Osteoblast (primary cell): Measurements from ENCODE around the gene SPC24. TPM values are rescaled to one million over a fixed set of nuclear protein-coding genes. Genes with fewer than 3 reads are reported as not detected.
A peak's percentile ranks its signal among the peaks of the same experiment; 100 is the strongest.

Experiments used
- DNase-seq: peaks from one replicate; pipeline ENCODE4 v3.0.0; 2011; ENCODE audit warnings: low spot score, mixed read lengths; ENCODE audit not compliant: insufficient read length; ENCODE audit errors: missing footprints
- H2AFZ ChIP-seq: 2 replicates; pipeline ENCODE4 v1.6.0; 2011; ENCODE audit warnings: mild to moderate bottlenecking, low read length
- H3K27ac ChIP-seq: 2 replicates; pipeline ENCODE4 v1.5.1; 2011; ENCODE audit warnings: mild to moderate bottlenecking, low read depth, low read length, moderate library complexity
- H3K27me3 ChIP-seq: 2 replicates; pipeline ENCODE4 v1.6.0; 2012; ENCODE audit warnings: mild to moderate bottlenecking, control low read depth, inconsistent platforms, low read length, moderate library complexity; ENCODE audit not compliant: insufficient read depth
- H3K36me3 ChIP-seq: 2 replicates; pipeline ENCODE4 v1.5.1; 2011; ENCODE audit warnings: mild to moderate bottlenecking, low read length, control low read depth, moderate library complexity; ENCODE audit not compliant: insufficient read depth
- H3K4me1 ChIP-seq: 2 replicates; pipeline ENCODE4 v1.5.1; 2011; ENCODE audit warnings: mild to moderate bottlenecking, low read length, control low read depth, moderate library complexity; ENCODE audit not compliant: insufficient read depth
- H3K4me2 ChIP-seq: 2 replicates; pipeline ENCODE4 v1.6.0; 2011; ENCODE audit warnings: mild to moderate bottlenecking, low read length; ENCODE audit not compliant: insufficient read depth
- H3K4me3 ChIP-seq: fragments of 200-600 bp; sonication (generic); 3 replicates; pipeline ENCODE4 v1.5.1; 2012; ENCODE audit warnings: mild to moderate bottlenecking, low read length, inconsistent platforms; ENCODE audit not compliant: insufficient read depth
- H3K79me2 ChIP-seq: 2 replicates; pipeline ENCODE4 v1.6.0; 2012; ENCODE audit warnings: mild to moderate bottlenecking, low read length, control low read depth, inconsistent platforms; ENCODE audit not compliant: insufficient read depth
- H3K9me3 ChIP-seq: 2 replicates; pipeline ENCODE4 v1.5.1; 2011; ENCODE audit warnings: low read depth, low read length, control low read depth
- H4K20me1 ChIP-seq: 2 replicates; pipeline ENCODE4 v1.6.0; 2012; ENCODE audit warnings: mild to moderate bottlenecking, low read length, control low read depth; ENCODE audit not compliant: insufficient read depth
- CTCF ChIP-seq: IDR thresholded peaks from 2 replicates; pipeline ENCODE4 v1.5.1; 2011; ENCODE audit warnings: mild to moderate bottlenecking, low read depth, low read length, moderate library complexity; ENCODE audit errors: extremely low read depth
- total RNA-seq: library from RNA; depleted of rRNA; stranded (reverse); fragments of >200 nt; gene quantifications from 2 replicates; pipeline ENCODE4 v1.2.3, GENCODE V29; 2012

SPC24 gene
- total RNA-seq, 1 donor = 5.4 TPM

DNA sequence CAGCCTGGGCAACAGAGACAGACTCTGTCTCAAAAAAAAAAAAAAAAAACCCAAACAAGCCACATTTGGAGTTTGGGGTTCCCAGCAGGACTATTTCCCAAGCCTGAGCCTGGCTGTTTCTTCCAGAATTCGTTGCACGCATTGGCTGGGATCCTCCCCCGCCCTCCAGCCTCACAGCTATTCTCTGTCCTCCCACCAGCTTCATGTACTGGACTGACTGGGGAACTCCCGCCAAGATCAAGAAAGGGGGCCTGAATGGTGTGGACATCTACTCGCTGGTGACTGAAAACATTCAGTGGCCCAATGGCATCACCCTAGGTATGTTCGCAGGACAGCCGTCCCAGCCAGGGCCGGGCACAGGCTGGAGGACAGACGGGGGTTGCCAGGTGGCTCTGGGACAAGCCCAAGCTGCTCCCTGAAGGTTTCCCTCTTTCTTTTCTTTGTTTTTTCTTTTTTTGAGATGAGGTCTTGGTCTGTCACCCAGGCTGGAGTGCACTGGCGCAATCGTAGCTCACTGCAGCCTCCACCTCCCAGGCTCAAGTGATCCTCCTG, 39.6 kb downstream of the SPC24 start:
- H2AFZ ChIP-seq = no peak overlapping the region
- no peaks in the 10 kb centered on the region for H3K9me3 ChIP-seq
- H4K20me1 ChIP-seq = peaks cover 3% of the 10 kb centered on the region
- peaks cover 83% of the 10 kb centered on the region for H3K36me3 ChIP-seq
- peak; percentile 78 for DNase-seq
- H3K79me2 ChIP-seq = peaks cover 4% of the 10 kb centered on the region
- no peak overlapping the region for H3K27ac ChIP-seq
- H3K4me1 ChIP-seq = no peaks in the 10 kb centered on the region
- H3K4me2 ChIP-seq = no peak overlapping the region
- TF ChIP-seq CTCF = no peak
- no peaks in the 10 kb centered on the region for H3K27me3 ChIP-seq
- H3K4me3 ChIP-seq = no peak overlapping the region

DNA sequence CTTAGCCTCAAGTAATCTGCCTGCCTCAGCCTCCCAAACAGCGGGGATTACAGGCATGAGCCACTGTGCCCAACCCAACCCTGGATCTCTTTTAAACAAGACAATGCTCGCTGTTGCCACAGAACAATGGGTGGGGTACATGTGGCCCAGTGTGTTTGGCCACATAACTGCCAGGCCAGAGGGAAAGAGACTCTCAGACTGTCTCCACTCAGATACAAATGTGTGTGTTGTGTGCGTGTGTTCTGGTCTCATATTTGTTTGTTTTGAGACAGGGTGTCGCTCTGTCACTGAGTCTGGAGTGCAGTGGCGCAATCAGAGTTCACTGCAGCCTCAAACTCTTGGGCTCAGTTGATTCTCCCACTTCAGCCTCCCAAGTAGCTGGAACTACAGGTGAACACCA, 40.5 kb downstream of the SPC24 start:
- Histone ChIP-seq H2AFZ (no peak overlapping the region), H3K27me3 (no peaks in the 10 kb centered on the region), H3K4me2 (no peak overlapping the region), H3K36me3 (peaks cover 83% of the 10 kb centered on the region), H4K20me1 (peaks cover 3% of the 10 kb centered on the region), H3K4me1 (no peaks in the 10 kb centered on the region), H3K9me3 (no peaks in the 10 kb centered on the region), H3K4me3 (no peak overlapping the region), H3K79me2 (peaks cover 6% of the 10 kb centered on the region), H3K27ac (no peak overlapping the region)
- no peak for DNase-seq
- no peak for TF ChIP-seq CTCF

- Histone ChIP-seq H3K4me2 (no peak overlapping the region), H2AFZ (no peak overlapping the region), H3K4me1 (no peaks in the 10 kb centered on the region), H3K9me3 (no peaks in the 10 kb centered on the region), H3K27ac (no peak overlapping the region), H3K36me3 (peaks cover 85% of the 10 kb centered on the region), H3K4me3 (no peak overlapping the region), H4K20me1 (peaks cover 3% of the 10 kb centered on the region), H3K79me2 (peaks cover 6% of the 10 kb centered on the region), H3K27me3 (no peaks in the 10 kb centered on the region)
- TF ChIP-seq CTCF = no peak
- DNase-seq = peak; percentile 31
Observed at GRCh38 chr19:11113140-11113708, 42.4 kb downstream of the SPC24 start.

DNA sequence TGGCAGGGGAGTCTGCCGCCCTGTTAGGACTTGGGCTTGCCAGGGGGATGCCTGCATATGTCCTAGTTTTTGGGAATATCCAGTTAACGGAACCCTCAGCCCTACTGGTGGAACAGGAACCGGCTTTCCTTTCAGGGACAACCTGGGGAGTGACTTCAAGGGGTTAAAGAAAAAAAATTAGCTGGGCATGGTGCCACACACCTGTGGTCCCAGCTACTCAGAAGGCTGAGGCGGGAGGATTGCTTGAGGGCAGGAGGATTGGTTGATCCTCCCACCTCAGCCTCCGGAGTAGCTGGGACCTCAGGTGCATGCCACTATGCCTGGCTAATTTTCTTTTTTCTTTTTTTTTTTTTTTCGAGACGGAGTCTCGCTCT, 43.8 kb downstream of the SPC24 start:
- Histone ChIP-seq H3K9me3 (no peaks in the 10 kb centered on the region), H3K4me2 (no peak overlapping the region), H3K79me2 (peaks cover 6% of the 10 kb centered on the region), H2AFZ (no peak overlapping the region), H3K4me1 (no peaks in the 10 kb centered on the region), H3K36me3 (peaks cover 81% of the 10 kb centered on the region), H3K27me3 (no peaks in the 10 kb centered on the region), H3K27ac (no peak overlapping the region), H4K20me1 (peaks cover 3% of the 10 kb centered on the region), H3K4me3 (no peak overlapping the region)
- TF ChIP-seq CTCF = no peak
- peak; percentile 3 for DNase-seq
